Omental fat pad (tissue), 4 donors: ENCODE measurements around the gene NR4A2. TPM values are rescaled to one million over a fixed set of nuclear protein-coding genes. Genes with fewer than 3 reads are reported as not detected.

ENCODE experiments used
- ATAC-seq: fragments of 150-250 bp; one replicate; pipeline ENCODE4 v1.9.1; 2016; ENCODE audit warnings: mild to moderate bottlenecking, moderate library complexity; ENCODE audit not compliant: low FRiP score
- DNase-seq: peaks from one replicate; pipeline ENCODE4 v3.0.0-alpha.2; 2019; ENCODE audit warnings: low spot score
- CTCF ChIP-seq, 3 donors: fragments of 450-650 bp; IDR thresholded peaks; one replicate each; pipeline ENCODE4 v1.5.1; 2016 to 2017; ENCODE audit warnings: antibody characterized with exemption in 3 of 3, mild to moderate bottlenecking in 3 of 3, moderate library complexity in 2 of 3
- total RNA-seq, 4 donors: library from RNA; depleted of rRNA; stranded (reverse); fragments of >200 nt; gene quantifications; one replicate each; pipeline ENCODE4 v1.1.0, GENCODE V29; 2016

NR4A2 gene
- 100 to 1,000 TPM in 1 of 4 donors, 10 to 100 TPM in 2, 1 to 10 TPM in 1; 6.0 to 178 (median 13.6) TPM for total RNA-seq

- ATAC-seq (peak; percentile 72), DNase-seq (peak; percentile 80)
- no peak for TF ChIP-seq CTCF (IDR thresholded peaks at IDR 0.05)
These were observed at the start of gene NR4A2 for GRCh38 chr2:156332534-156333273. Gene NR4A2 (minus strand): TSS chr2:156332721. CDS start chr2:156330186, 2,535 bp downstream.

- no peak for ATAC-seq
- DNase-seq: no peak
- no peak for TF ChIP-seq CTCF (IDR thresholded peaks at IDR 0.05)
These were observed 47.7 kb upstream of the NR4A2 start for GRCh38 chr2:156380117-156380645.

- TF ChIP-seq CTCF (IDR thresholded peaks at IDR 0.05): no peak
- DNase-seq (no peak), ATAC-seq (no peak)
These were observed 47.2 kb upstream of the NR4A2 start for GRCh38 chr2:156379714-156380113.

- no peak for TF ChIP-seq CTCF (IDR thresholded peaks at IDR 0.05)
- ATAC-seq (no peak), DNase-seq (no peak)
These were observed 46.5 kb upstream of the NR4A2 start for GRCh38 chr2:156379071-156379470.

- TF ChIP-seq CTCF (IDR thresholded peaks at IDR 0.05): no peak
- ATAC-seq (no peak), DNase-seq (no peak)
These were observed 34.2 kb upstream of the NR4A2 start for GRCh38 chr2:156366753-156367152.

GRCh38 chr2:156363141-156363540 lies 30.6 kb upstream of the NR4A2 start:
- TF ChIP-seq CTCF (IDR thresholded peaks at IDR 0.05): no peak

More at GRCh38 chr2:156363141-156363540, 30.6 kb upstream of the NR4A2 start:
- DNase-seq: no peak
- no peak for ATAC-seq
